ENCODE results near the gene CD79B. TPM values are rescaled to one million over a fixed set of nuclear protein-coding genes. Genes with fewer than 3 reads are reported as not detected.
"Not testable (repeated sequence)": the region's sequence is repeated elsewhere in the genome, so short reads cannot be mapped to it uniquely, and the experiment has no call there.

CD79B gene
- total RNA-seq, 1 donor from 2014 or later: 1.5 TPM

GRCh38 chr17:63911657-63912100 lies 20.5 kb downstream of the CD79B start:
- DNase-seq (ENCODE audit: low read depth, low spot score): no peak

GRCh38 chr17:63911041-63911635 lies 21.0 kb downstream of the CD79B start, which contains the start of gene CSHL1:
Gene CSHL1 (minus strand): TSS chr17:63911258. CDS start chr17:63911196, 62 bp downstream.
- DNase-seq (ENCODE audit: low read depth, low spot score): no peak

- DNase-seq (ENCODE audit: low read depth, low spot score): no peak
These were observed 22.0 kb downstream of the CD79B start for GRCh38 chr17:63910096-63910495.

GRCh38 chr17:63909586-63909985 lies 22.5 kb downstream of the CD79B start:
- DNase-seq (ENCODE audit: low read depth, low spot score): not testable (repeated sequence)

GRCh38 chr17:63907161-63907778 lies 24.9 kb downstream of the CD79B start:
- not testable (repeated sequence) for DNase-seq (ENCODE audit: low read depth, low spot score)

DNA sequence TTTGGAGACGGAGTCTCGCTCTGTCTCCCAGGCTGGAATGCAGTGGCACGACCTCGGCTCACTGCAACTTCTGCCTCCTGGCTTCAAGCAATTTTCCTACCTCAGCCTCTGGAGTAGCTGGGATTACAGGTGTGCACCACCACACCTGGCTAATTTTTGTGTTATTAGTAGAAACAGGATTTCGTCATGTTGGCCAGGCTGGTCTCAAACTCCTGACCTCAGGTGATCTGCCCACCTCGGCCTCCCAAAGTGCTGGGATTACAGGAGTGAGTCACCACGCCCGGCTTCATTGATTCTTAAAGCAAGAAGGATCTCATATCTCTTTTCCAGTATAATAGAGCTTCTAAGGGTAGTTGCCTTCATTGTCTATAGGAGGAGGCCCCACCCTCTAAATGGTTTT lies 27.3 kb downstream of the CD79B start:
- DNase-seq (ENCODE audit: low read depth, low spot score): not testable (repeated sequence)

GRCh38 chr17:63903787-63904201 lies 28.3 kb downstream of the CD79B start:
- DNase-seq (ENCODE audit: low read depth, low spot score): not testable (repeated sequence)

DNA sequence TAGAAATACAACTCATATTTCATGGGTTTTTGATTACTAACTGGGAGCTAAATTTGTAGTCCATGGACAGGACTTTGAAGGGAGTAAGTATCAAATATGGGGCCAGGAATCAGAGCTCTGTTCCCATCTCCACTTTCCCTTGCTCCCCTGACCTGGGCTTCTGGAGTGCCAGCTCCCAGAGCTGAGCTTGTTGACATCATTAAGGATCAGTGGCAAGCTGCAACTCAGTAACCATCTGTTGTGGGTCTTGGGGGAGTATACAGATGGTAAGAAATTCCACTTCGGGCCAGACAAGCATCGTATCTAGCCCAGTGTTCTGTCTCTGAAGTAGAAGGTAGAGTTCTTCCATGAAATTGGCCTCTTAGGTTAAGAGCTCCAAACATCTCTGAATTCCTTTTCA lies 30.2 kb downstream of the CD79B start:
- not testable (repeated sequence) for DNase-seq (ENCODE audit: low read depth, low spot score)

GRCh38 chr17:63898899-63899798 lies 33.0 kb downstream of the CD79B start:
- DNase-seq (ENCODE audit: low read depth, low spot score): not testable (repeated sequence)

GRCh38 chr17:63896524-63897354 lies 35.4 kb downstream of the CD79B start, which contains the start of gene CSH1:
Gene CSH1 (minus strand): TSS chr17:63896574. CDS start chr17:63896511, 63 bp downstream.
- not testable (repeated sequence) for DNase-seq (ENCODE audit: low read depth, low spot score)

DNA sequence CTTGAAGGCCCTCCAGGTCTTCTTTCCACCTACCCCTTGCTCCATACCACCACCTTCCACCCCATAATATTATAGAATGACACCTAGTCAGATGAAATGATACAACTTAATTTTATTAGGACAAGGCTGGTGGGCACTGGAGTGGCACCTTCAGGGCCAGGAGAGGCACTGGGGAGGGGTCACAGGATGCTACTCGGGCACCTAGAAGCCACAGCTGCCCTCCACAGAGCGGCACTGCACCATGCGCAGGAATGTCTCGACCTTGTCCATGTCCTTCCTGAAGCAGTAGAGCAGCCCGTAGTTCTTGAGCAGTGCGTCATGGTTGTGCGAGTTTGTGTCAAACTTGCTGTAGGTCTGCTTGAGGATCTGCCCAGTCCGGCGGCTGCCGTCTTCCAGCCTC lies 37.3 kb downstream of the CD79B start:
- DNase-seq (ENCODE audit: low read depth, low spot score): not testable (repeated sequence)

DNA sequence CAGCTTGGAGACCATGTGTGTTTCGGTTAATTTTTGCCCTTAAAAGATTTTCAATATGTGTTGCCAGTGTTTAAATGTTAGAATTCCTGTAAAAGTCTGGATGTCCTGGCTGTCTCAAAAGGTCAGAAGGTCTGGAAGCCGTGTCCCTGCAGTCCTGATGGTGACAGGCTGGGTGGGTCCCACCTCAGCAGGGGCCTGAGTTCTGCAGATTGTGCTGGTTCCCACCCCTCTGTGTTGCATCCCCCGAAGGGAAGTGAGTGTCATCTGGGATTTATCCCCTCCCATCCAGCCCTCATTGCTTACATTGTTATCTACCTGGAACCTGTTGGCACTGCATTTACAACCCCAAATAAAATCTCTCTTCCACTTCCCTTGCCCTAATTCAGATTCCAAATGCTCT lies 38.1 kb downstream of the CD79B start:
- not testable (repeated sequence) for DNase-seq (ENCODE audit: low read depth, low spot score)

- DNase-seq (ENCODE audit: low read depth, low spot score): not testable (repeated sequence)
These were observed 39.7 kb downstream of the CD79B start for GRCh38 chr17:63892316-63893037.

DNA sequence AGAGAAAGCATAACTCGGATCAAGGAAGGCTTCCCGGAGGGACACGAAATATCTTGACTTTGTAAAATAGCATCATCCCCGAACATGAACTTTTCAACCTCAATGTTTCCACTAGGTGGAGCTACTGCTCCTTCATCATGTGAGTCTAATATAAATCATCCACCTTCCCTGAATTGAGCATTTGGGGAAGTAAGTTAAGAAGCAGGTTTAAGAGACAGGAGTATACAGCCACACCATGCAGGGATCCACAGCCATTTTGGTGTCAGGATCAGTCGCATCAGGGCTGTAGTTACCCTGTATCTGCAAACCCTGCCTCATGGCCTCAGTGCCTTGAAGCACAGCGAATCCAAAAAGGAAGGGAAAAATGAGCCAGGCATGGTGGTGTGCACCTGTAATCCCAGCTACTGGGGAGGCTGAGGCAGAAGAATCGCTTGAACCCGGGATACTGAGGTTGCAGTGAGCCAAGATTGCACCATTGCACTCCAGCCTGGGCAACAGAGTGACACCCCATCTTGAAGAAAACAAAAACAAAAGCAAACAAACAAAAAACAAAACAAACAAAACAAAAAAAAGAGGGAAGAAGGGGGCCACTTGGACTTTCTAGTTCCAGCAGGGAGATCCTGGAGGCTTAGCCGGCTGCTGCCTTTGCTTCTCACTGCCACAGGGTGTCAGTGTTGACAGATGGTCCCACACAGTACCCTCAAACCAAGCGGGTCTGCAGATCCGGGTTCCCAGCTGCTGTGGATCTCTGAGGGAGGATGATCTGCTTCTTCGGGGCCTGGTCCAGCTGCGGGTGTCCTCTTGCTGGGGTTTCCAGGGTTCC lies 42.9 kb downstream of the CD79B start:
- not testable (repeated sequence) for DNase-seq (ENCODE audit: low read depth, low spot score)

DNA sequence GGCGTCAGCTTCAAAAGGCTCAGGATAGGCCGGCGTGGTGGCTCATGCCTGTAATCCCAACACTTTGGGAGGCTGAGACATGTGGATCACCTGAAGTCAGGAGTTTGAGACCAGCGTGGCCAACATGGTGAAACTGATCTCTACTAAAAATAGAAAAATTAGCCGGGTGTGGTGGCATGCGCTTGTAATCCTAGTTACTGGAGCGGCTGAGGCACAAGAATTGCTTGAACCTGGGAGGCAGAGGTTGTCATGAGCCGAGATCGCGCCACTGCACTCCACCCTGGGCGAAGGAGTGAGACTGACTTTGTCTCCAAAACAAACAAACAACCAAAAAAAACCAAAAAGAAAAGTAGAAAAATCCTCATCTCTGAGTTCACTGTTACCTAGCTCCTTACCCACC lies 47.0 kb downstream of the CD79B start:
- not testable (repeated sequence) for DNase-seq (ENCODE audit: low read depth, low spot score)

GRCh38 chr17:63882626-63883126 lies 49.5 kb downstream of the CD79B start:
- DNase-seq (ENCODE audit: low read depth, low spot score): not testable (repeated sequence)

DNA sequence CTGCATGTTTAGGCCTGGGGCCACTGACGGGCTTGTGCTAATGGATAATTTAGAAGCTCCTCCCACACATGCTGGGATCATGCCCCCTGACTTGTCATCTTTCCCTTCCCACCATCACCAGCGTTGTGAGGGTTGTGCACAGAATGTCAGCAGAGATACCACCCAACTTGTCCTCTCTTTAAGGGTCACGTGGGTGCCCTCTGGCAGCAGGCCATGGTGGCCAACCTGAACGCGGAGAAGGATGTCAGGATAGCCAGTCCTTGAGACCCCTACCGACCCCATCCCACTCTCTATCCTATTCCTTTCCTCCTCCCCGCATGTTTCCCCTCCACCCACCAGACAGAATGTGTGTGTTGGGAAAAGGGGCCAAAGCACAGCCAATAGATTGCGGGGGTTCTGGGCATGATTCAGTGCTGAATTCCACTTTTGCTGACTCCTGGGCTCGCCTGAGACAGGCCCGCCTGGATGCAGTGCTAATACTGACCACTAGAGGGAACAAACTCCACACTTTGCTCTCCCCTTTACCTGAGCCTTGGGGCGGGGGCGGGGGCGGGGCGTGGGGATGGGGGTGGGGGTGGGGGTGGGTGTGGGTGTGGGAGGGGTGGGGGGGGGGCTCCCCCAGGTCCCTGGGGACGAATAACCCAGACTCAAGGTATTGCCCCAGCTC lies 50.1 kb downstream of the CD79B start, which contains the start of gene GH2:
Gene GH2 (minus strand): TSS at position 10 of the 667 bp plus-strand sequence. CDS start 143 bp downstream, outside the sequence.
- DNase-seq (ENCODE audit: low read depth, low spot score): no peak

DNA sequence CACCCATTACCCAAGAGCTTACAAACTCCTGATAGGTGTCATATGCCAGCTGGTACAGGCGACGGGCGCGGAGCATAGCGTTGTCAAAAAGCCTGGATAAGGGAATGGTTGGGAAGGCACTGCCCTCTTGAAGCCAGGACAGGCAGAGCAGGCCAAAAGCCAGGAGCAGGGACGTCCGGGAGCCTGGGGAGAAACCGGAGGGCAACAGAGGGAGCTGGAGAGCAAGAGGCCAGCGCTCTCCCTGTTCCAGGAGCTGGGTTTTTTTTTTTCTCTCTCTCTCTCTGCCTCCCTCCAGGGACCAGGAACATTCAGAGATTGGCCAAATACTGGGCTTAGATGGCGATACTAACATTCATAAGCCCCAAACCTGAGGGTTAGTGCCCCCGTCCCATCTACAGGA lies 50.8 kb downstream of the CD79B start:
- DNase-seq (ENCODE audit: low read depth, low spot score): not testable (repeated sequence)
